Tibial artery (tissue), 4 donors: ENCODE data around the gene MSMP.

Experiments
- DNase-seq, 2 donors: peaks; one replicate each; pipeline ENCODE4 v3.0.0-alpha.2; 2019
- H3K27ac ChIP-seq, 2 donors: fragments of 200-600 bp; sonication (generic) in 1 of 2; 1 replicate in 1 of 2; 2 replicates in 1 of 2; pipeline ENCODE4 v1.5.1; 2018 to 2019; ENCODE audit warnings: mild to moderate bottlenecking in 1 of 2
- H3K27me3 ChIP-seq, 2 donors: fragments of 200-600 bp; sonication (generic) in 1 of 2; one replicate each; pipeline versions ENCODE4 v1.5.1 to v1.6.0; 2016 to 2019
- H3K36me3 ChIP-seq, 3 donors: fragments of 200-600 bp; sonication (generic) in 2 of 3; one replicate each; pipeline ENCODE4 v1.5.1; 2016 to 2019; ENCODE audit warnings: mild to moderate bottlenecking in 2 of 3
- H3K4me1 ChIP-seq, 4 donors: fragments of 200-600 bp; sonication (generic) in 2 of 4; 1 replicate in 3 of 4; 2 replicates in 1 of 4; pipeline ENCODE4 v1.5.1; 2016 to 2019
- H3K4me3 ChIP-seq, 2 donors: fragments of 200-600 bp; sonication (generic) in 1 of 2; 1 replicate in 1 of 2; 2 replicates in 1 of 2; pipeline ENCODE4 v1.5.1; 2018 to 2019; ENCODE audit warnings: mild to moderate bottlenecking in 2 of 2
- H3K9me3 ChIP-seq, 3 donors: fragments of 200-600 bp; sonication (generic) in 1 of 3; one replicate each; pipeline ENCODE4 v1.5.1; 2016 to 2019
- CTCF ChIP-seq, 2 experiments: fragments of 200-600 bp in 1 of 2; fragments of 450-650 bp in 1 of 2; IDR thresholded peaks; one replicate each; pipeline ENCODE4 v1.5.1; 2017 to 2019; ENCODE audit warnings: antibody characterized with exemption in 2 of 2, mild to moderate bottlenecking in 1 of 2, moderate library complexity in 1 of 2
- intact Hi-C: fragments of 100-400 bp; cut with DNase I; formaldehyde crosslinking; loops from one replicate; pipeline ENCODE4 v1.15.0; 2023; ENCODE audit warnings: low total_unique reads

The MSMP gene

GRCh38 chr9:35743452-35743851, 10.6 kb downstream of the MSMP start:
- Histone ChIP-seq H3K27ac (no peak overlapping the region), H3K27me3 (no peaks in the 10 kb centered on the region), H3K4me1 (peaks cover 0 to 45% (median 35%) of the 10 kb centered on the region in 4 donors), H3K9me3 (no peaks in the 10 kb centered on the region), H3K36me3 (peaks cover 55 to 67% (median 61%) of the 10 kb centered on the region in 3 donors), H3K4me3 (no peak overlapping the region)
- no peak for DNase-seq
- intact Hi-C loops, result loop anchor here (10.0 kb wide), 1 partner anchor 71 kb away; the partner anchor contains the start of genes HINT2 and SPAG8
- no peak for TF ChIP-seq CTCF (IDR thresholded peaks at IDR 0.05)

GRCh38 chr9:35741740-35742139, 12.3 kb downstream of the MSMP start:
- Histone ChIP-seq H3K9me3 (no peaks in the 10 kb centered on the region), H3K4me3 (no peak overlapping the region), H3K27ac (no peak overlapping the region), H3K4me1 (peaks cover 0 to 28% (median 19%) of the 10 kb centered on the region in 4 donors), H3K36me3 (peaks cover 72 to 84% (median 78%) of the 10 kb centered on the region in 3 donors), H3K27me3 (no peaks in the 10 kb centered on the region)
- TF ChIP-seq CTCF (IDR thresholded peaks at IDR 0.05), result no peak
- DNase-seq, result no peak
- intact Hi-C loops, result loop anchor here (10.0 kb wide), 1 partner anchor 73 kb away; the partner anchor contains the start of genes HINT2 and SPAG8

- H3K4me3 ChIP-seq, result no peak overlapping the region
- peaks cover 0 to 19% (median 8%) of the 10 kb centered on the region in 4 donors for H3K4me1 ChIP-seq
- H3K27ac ChIP-seq, result no peak overlapping the region
- H3K36me3 ChIP-seq, result peaks cover 84 to 99% (median 93%) of the 10 kb centered on the region in 3 donors
- H3K27me3 ChIP-seq, result no peaks in the 10 kb centered on the region
- intact Hi-C loops, result loop anchor here (10.0 kb wide), 1 partner anchor 75 kb away; the partner anchor contains the start of genes HINT2 and SPAG8
- H3K9me3 ChIP-seq, result no peaks in the 10 kb centered on the region
- no peak for DNase-seq
- TF ChIP-seq CTCF (IDR thresholded peaks at IDR 0.05), result no peak
These were observed 13.8 kb downstream of the MSMP start for GRCh38 chr9:35740243-35740642.

- intact Hi-C loops, result no loop called here
- no peak for DNase-seq
- H3K27ac ChIP-seq, result no peak overlapping the region
- no peaks in the 10 kb centered on the region for H3K9me3 ChIP-seq
- TF ChIP-seq CTCF (IDR thresholded peaks at IDR 0.05), result no peak
- H3K4me1 ChIP-seq, result peaks cover 0 to 19% (median 7%) of the 10 kb centered on the region in 4 donors
- H3K4me3 ChIP-seq, result no peak overlapping the region
- no peaks in the 10 kb centered on the region for H3K27me3 ChIP-seq
- H3K36me3 ChIP-seq, result peaks cover 87 to 96% (median 95%) of the 10 kb centered on the region in 3 donors
These were observed 15.2 kb downstream of the MSMP start for GRCh38 chr9:35738924-35739323.

- DNase-seq, result no peak
- no peak for TF ChIP-seq CTCF (IDR thresholded peaks at IDR 0.05)
- no peak overlapping the region for H3K27ac ChIP-seq
- H3K4me1 ChIP-seq, result peaks cover 0 to 23% (median 14%) of the 10 kb centered on the region in 4 donors
- no peaks in the 10 kb centered on the region for H3K27me3 ChIP-seq
- intact Hi-C loops, result no loop called here
- no peaks in the 10 kb centered on the region for H3K9me3 ChIP-seq
- H3K36me3 ChIP-seq, result peaks cover 79 to 88% (median 87%) of the 10 kb centered on the region in 3 donors
- H3K4me3 ChIP-seq, result no peak overlapping the region
These were observed 15.9 kb downstream of the MSMP start for GRCh38 chr9:35738186-35738585.
